Measurements from ENCODE around the gene SFMBT2.

DNA sequence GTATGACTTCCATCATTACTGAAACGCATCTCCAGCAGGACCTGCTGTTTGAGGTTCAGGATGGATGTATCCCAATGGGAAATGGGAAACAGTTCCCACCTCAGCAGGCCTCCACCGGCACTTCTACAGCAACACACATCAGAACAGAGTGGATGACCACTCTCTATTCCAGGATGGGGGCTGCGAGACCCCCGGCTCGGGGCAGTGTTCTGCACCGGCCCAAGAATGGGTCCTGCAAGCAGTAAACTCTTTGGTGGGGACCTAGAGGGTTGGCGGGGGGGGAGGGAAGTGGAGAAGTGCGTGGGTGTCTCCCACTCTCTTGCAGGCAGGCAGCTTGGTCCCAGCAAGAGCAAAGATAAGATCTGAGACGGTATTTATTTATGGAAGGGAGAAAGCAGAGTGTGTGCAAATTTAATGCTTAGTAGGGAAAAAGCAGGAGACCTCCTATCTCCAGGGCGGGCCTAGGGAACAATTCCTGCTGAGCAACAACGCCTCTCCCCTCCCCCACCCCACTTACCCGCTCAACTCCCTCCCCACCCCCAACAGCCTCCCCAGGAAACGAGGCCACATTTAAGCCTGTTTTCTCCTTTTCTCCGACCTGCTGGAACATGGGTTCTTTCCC lies 4.0 kb downstream of the SFMBT2 start:
- TF ChIP-seq CTCF (conservative IDR thresholded peaks at IDR 0.05; ENCODE audit: low read depth, low read length) (no peak), POLR2A (IDR thresholded peaks at IDR 0.05; ENCODE audit: low read depth, low read length) (no peak), USF2 (IDR thresholded peaks at IDR 0.05; ENCODE audit: low read depth, low read length) (no peak), RFX5 (IDR thresholded peaks at IDR 0.05; ENCODE audit: low read depth, low read length) (no peak), RCOR1 (IDR thresholded peaks at IDR 0.05; ENCODE audit: insufficient replicate concordance, low read length) (no peak)

Data from IMR-90 (cell line).